PFSK-1 (cell line): ENCODE data around the gene FAM209B.

Experiments
- POLR2AphosphoS5 ChIP-seq: IDR thresholded peaks from 2 replicates; pipeline ENCODE4 v1.6.1; 2012; ENCODE audit warnings: low read depth, mild to moderate bottlenecking, control low read depth, low read length, moderate library complexity
- REST ChIP-seq, 2 experiments: IDR thresholded peaks; 2 replicates each; pipeline versions ENCODE4 v1.6.1 to v1.8.0; 2011 to 2012; ENCODE audit warnings: low read depth in 2 of 2, low read length in 2 of 2, control low read depth in 1 of 2, inconsistent platforms in 1 of 2, mild to moderate bottlenecking in 1 of 2, moderate library complexity in 1 of 2; ENCODE audit not compliant: insufficient read depth in 1 of 2
- SIN3A ChIP-seq: IDR thresholded peaks from 2 replicates; pipeline ENCODE4 v1.6.1; 2012; ENCODE audit warnings: mild to moderate bottlenecking, low read length, moderate library complexity, borderline replicate concordance; ENCODE audit not compliant: insufficient read depth
- TAF1 ChIP-seq: IDR thresholded peaks from 2 replicates; pipeline ENCODE4 v1.6.1; 2012; ENCODE audit warnings: low read length, control low read depth, borderline replicate concordance; ENCODE audit not compliant: insufficient read depth

- TF ChIP-seq REST (IDR thresholded peaks at IDR 0.05; ENCODE audit: insufficient read depth in 1 of 2, low read depth in 2 of 2, low read length in 2 of 2) (no peak), POLR2AphosphoS5 (no peak), TAF1 (no peak), SIN3A (no peak)
Measured at GRCh38 chr20:56584916-56585315, 51.9 kb downstream of the FAM209B start.
